ENCODE measurements around the gene TAOK2.
"Not testable (repeated sequence)": the region's sequence is repeated elsewhere in the genome, so short reads cannot be mapped to it uniquely, and the experiment has no call there.

Gene TAOK2

DNA sequence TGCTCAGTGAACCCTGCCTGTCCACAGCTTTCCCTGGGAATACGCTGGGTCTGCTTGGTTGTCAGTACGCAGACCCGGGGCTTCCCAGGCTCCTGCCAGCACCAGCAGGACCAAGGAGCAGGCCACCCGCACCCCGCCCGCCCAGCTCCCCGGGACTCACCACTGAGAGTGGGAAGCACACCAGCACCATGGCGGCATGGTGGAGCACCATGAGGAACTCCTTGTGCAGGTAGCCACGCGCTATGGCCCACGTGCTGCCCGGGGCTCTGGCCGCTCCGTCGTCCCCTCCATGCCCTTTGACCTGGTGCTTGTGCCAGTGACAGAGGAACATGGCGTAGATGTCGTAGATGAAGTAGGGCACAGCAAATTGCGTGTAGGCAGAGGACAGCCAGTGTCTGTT is 52.8 kb downstream of the TAOK2 start:
- DNase-seq = no peak

DNA sequence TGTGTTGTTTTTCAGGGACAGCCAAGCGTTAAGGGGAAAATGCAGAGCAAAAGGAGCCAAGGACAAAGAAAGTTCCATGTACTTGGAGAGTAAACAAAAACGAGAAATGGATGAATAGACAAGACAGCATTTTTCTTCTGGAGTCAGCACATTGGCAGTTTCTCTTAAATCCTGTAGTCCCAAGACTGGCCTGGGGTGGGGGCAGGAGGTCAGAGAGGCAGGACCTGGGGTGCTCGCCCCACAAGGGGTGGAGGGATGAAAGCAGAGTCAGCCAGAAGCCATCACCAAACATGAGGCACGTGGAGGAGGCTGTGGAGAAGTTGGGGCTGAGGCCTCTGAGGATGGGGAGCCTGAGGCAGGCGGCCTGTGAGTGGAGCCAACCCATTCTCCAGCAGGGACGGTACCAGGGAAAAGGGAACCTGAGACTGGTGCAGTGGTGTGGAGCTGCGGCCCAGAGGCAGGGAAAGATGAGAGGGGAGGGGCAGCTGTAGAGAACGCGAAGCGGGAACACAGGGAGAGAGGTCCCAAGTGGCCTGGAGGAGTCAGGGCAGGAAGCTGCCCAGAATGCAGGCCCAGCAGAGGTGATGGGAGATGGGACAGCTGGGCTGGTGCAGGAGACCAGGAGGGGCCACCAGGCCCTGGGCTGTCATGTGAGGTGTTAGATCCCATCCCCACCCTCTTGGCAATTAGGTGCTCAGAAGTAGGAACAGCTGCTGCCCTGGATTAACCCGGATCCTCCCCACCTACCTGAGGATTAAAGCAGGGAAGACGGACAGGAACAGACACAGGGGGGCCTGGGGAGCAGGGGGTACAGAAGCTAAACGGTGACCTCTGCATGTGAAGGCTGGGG is 54.1 kb downstream of the TAOK2 start:
- DNase-seq = peak; percentile 62

DNA sequence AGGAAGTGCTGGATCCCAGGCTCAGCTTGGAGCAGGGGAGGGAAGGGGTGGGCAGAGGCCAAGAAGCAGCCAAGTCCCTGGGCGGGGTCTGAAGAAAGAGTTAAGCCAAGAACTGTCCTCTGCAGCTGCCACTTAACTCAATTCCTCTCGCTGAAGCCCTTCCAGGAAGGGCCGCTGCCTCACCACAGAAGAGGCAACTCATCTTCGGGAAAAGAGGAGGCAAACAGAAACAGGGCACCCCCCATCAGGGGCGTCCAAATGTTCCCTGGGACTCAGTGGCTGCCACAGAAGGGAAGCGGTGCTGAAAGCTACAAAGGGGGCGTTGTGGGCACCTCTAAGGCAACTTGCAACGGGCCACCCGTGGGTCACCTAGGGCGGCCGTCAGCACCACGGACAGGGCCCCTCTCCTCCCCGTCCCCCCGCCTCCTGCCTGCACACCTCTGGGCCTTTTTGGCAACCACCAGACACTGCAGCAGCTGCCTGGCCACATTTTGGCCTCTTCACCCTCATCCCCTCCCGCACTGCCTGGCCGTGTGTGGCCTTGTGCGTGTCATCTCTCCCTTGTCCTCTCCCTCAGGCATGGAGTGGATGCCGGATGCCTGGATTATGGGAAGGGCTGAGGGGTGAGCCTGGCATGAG is 54.9 kb downstream of the TAOK2 start:
- DNase-seq = peak; percentile 83

DNA sequence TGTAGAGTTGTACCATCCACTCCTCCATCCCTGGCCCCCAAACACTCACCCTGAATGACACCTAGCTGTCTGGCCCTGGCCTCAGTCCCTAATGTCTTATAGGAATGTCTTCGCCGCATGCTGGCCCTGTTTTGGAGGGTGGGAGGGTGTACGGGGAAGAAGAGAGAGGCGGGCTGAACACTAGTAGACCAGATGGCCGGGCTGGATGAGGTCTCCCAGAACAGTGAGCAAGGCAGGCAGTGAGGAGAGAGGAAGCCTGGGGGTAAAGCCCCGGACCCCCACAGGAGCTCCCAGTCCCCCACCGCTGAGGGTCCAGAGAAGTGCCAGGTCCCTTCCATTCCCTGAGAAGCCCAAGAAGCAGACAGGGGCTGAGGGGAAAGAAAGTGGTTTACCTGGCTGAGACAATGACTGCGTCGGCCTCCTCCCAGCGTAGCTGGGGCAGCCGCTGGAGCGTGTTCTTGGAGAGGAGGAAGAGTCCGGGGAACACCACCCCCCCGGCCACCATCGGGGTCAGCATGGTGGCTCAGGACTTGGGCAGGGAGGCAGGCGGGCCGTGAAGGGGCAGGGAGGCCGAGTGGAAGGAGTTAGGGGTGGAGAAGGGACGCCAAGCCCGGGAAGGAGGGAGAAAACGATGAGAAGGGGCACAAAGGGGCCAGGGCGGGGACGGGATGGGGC is 56.5 kb downstream of the TAOK2 start:
- no peak for DNase-seq

DNA sequence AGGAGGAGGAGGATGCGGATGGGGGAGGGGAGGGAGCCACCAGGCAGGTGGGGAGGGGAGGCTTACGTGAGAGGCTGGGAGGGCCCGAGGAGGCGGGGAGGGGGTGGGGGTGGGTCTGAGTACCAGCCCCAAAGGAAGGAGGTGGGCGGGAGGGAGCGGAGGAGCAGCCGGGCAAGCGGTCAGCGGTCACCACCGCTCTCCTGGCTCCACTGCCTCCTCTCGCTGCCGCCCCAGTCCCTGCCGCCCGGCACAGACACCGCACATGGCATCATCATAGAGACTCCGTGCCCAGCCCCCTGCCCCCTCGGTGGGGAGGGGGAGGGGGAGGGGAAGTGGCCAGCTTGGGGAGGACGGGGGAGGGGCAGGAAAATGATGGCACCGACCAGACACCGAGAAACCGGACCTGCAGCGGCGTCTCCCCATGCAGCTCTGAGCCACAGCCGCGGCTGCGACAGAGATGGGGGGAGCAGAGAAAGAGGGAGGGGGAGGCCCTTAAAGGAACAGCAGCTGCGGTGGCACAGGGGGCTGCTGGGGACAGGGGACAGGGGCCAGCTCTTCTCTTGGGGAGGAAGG is 57.3 kb downstream of the TAOK2 start, which contains the start of gene TLCD3B:
Gene TLCD3B (minus strand): TSS at position 431 of the 573 bp plus-strand sequence. CDS start 744 bp downstream, outside the sequence.
- DNase-seq = no peak

DNA sequence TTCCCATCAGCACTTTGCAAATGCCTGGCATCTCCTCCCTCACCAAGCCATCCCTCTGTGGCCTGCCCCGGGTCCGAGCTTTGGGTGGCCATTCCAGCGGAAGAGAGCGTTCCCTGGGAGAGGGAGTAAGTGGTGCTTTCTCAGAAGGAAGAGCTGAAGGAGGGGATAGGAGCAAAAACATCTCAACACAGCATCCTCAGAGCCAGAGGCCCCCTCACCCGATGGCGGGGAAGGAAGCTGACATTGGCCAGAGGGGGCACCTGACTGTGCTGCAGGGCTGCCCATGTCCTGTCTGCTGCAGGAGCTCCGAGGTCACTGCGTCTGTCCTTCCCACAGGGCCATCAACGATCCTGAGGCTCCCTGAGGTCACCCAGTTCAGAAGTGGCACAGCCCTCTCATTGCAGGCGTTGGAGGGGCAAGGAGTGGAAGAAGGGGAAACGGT is 57.8 kb downstream of the TAOK2 start:
- DNase-seq = no peak

DNA sequence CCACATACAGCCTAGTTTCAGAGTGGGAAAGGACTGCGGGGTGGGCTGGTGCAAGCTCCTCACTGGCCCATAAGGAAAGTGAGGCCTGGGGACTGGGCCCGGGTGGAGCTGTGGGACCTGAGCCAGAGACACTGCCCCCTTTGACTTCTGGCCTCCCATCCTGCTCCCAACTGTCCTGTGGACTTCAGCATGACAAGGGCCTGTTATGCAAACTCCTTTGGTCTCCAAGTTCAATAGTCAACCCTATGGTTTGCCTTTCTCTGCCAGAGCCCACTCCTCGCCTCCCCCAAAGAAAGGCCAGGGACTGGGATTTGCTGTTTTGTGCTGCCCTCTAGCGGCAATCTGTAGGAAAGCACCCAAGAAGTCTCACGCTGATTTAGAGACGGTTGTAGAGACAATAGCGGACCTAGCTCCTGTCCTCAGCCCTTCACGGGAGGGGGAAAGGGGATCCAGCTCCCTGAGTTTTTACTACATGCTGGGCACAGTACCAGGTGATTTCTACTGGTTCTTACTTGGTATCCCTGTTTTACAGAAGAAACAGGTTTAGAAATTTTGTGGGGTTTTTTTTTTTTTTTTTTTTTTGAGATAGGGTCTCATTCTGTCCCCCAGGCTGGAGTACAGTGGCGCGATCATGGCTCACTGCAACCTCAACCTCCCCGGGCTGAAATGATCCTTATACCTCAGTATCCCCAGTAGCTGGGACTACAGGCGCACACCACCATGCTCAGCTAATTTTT is 58.6 kb downstream of the TAOK2 start:
- peak; percentile 77 for DNase-seq

DNA sequence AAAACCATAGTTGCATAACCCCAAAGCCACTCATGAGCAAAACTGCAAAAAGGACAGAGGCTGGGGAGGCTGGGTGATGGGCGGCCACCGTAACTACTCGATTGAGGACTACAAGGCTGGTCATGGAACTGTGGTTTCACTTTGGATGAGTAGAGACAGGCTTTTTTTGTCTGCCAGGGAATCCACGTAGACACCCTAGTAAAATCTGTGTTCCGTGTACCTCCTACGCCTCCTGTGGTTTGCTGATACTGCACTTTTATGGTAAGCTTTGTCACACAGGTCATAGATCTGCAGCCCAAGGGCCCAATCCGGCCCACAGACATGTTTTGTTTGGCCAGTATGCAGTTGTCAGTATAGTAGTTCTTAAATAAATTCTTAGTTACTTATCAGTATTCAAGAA is 59.6 kb downstream of the TAOK2 start:
- peak; percentile 67 for DNase-seq

DNA sequence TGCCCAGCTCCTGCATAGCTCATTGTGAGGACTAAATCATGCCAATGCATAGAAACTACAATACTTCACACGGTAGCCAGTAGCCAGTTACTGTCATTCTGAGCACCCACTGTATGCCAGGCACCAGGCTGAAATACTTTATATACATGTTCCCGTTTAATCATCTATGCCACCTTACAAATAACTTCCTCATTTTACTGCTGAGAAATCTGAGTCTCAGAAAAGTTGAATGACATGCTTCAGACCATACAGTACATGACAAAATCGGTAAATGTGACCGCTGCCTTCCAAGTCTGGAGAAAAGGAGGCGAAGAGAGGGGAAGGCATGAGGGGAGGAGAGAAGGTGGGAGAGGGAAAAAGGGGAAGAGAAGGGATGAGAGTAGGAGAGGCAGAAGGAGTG is 66.6 kb downstream of the TAOK2 start:
- peak; percentile 35 for DNase-seq

DNA sequence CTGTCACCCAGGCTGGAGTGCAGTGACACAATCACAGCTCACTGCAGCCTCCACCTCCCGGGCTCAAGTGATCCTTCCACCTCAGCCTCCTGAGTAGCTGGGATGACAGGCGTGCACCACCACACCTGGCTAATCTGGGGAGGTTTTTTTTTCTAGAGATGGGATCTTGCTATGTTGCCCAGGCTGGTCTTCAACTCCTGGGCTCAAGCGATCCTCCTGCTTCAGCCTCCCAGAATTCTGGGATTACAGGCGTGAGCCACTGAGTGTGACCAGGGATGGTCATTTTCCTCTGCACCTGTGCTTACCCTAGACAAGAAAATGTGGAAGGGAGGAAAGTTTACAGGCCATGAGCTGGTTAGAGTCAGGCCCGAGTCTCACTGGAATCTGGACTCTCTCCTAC is 67.0 kb downstream of the TAOK2 start:
- DNase-seq = not testable (repeated sequence)

DNA sequence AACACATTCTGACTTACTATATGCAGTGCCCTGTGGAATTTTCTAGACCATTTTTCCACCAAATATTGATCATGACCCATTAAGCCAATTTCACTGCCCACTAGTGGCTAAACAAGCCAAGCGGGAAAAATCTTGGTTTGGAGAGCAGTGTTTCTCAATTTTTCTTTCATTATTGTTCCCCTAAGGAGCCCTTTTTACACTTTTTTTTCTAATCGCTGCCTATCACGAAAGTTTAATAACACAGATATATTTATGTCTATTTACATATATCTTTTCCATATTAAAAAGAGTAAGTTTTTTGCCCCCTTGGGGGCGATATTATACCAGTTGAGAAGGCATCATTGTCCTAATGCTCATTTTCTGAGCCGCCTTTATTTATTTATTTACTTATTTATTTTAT is 68.2 kb downstream of the TAOK2 start:
- DNase-seq = peak; percentile 57
